HepG2 (cell line): ENCODE measurements around the gene PFKM. TPM values are rescaled to one million over a fixed set of nuclear protein-coding genes. Genes with fewer than 3 reads are reported as not detected.

ENCODE experiments used
- ATAC-seq: fragments of 200-7000 bp; cut with Tn5 transposase; 3 replicates; pipeline ENCODE4 v1.9.1; 2020; ENCODE audit warnings: mild to moderate bottlenecking, moderate library complexity
- BruUV-seq: library from RNA; stranded (reverse); fragments of 400-500 nt; replicated peaks from 2 replicates; lab custom pipeline; 2021; lab: Mats Ljungman, UMichigan
- CTCF ChIA-PET: fragments of 300-600 bp; formaldehyde crosslinking; extraction: SDS; loops from one replicate; lab custom pipeline; 2021; ENCODE audit warnings: low total read pairs, inconsistent platforms, low intra/inter-chr PET ratio; lab: Yijun Ruan, JAX
- POLR2A ChIA-PET: fragments of 350-600 bp; sonication (Branson Sonifier 250); formaldehyde crosslinking; loops from one replicate; lab custom pipeline; 2020; ENCODE audit warnings: antibody characterized with exemption, inconsistent platforms; lab: Yijun Ruan, JAX
- DNase-seq: peaks from one replicate; pipeline ENCODE4 v3.0.0-alpha.2; 2015; ENCODE audit warnings: low spot score
- FAIRE-seq: peaks from 3 replicates; lab custom pipeline; 2011; peaks lifted over from hg19 to GRCh38; lab: Jason Lieb, UNC
- H2AFZ ChIP-seq: one replicate; pipeline ENCODE4 v1.6.1; 2011; ENCODE audit warnings: low read length, inconsistent platforms
- H3K27ac ChIP-seq: fragments of 300-600 bp; 3 replicates; pipeline ENCODE4 v1.8.0; 2011; ENCODE audit warnings: mixed run types, mild to moderate bottlenecking, mixed read lengths, low read length, inconsistent platforms; ENCODE audit not compliant: insufficient read depth; ENCODE audit errors: extremely low read length
- H3K27me3 ChIP-seq, 2 experiments: fragments of 200-600 bp in 1 of 2; 2 replicates in 1 of 2; 3 replicates in 1 of 2; pipeline versions ENCODE4 v1.6.0 to v1.8.0; 2011; ENCODE audit warnings: low read length in 2 of 2, mild to moderate bottlenecking in 2 of 2, moderate library complexity in 2 of 2, inconsistent platforms in 1 of 2; ENCODE audit not compliant: insufficient read depth in 2 of 2, control insufficient read depth in 1 of 2
- H3K36me3 ChIP-seq, 2 experiments: fragments of 200-600 bp in 1 of 2; replicated peaks in 1 of 2; 2 replicates in 1 of 2; 3 replicates in 1 of 2; pipeline versions ENCODE4 v1.5.1 to v1.8.0; 2011; ENCODE audit warnings: low read length in 2 of 2, inconsistent platforms in 1 of 2; ENCODE audit not compliant: insufficient read depth in 2 of 2, control insufficient read depth in 1 of 2
- H3K4me1 ChIP-seq: 2 replicates; pipeline ENCODE4 v1.5.1; 2012; ENCODE audit warnings: low read length, inconsistent platforms; ENCODE audit not compliant: insufficient read depth
- H3K4me2 ChIP-seq: 2 replicates; pipeline ENCODE4 v1.6.0; 2011; ENCODE audit warnings: low read depth, low read length, inconsistent platforms
- H3K4me3 ChIP-seq, 3 experiments: fragments of 200-600 bp in 1 of 3; sonication (generic), shearing (Covaris generic) in 1 of 3; replicated peaks in 1 of 3; 2 replicates each; pipeline ENCODE4 v1.5.1; 2011 to 2016; ENCODE audit warnings: low read length in 3 of 3, inconsistent platforms in 2 of 3, low read depth in 2 of 3, mild to moderate bottlenecking in 2 of 3, control low read depth in 1 of 3, mixed read lengths in 1 of 3; ENCODE audit not compliant: insufficient read depth in 1 of 3
- H3K79me2 ChIP-seq: one replicate; pipeline ENCODE4 v1.6.1; 2011; ENCODE audit warnings: low read length, inconsistent platforms; ENCODE audit not compliant: insufficient read depth
- H3K9ac ChIP-seq: 2 replicates; pipeline ENCODE4 v1.6.0; 2011; ENCODE audit warnings: mild to moderate bottlenecking, low read depth, low read length, inconsistent platforms; ENCODE audit not compliant: insufficient read depth
- H3K9me3 ChIP-seq: 2 replicates; pipeline ENCODE4 v1.5.1; 2012; ENCODE audit warnings: mild to moderate bottlenecking, low read length
- H4K20me1 ChIP-seq: 2 replicates; pipeline ENCODE4 v1.6.0; 2011; ENCODE audit warnings: inconsistent platforms, mild to moderate bottlenecking, low read length, moderate library complexity; ENCODE audit not compliant: insufficient read depth
- ASH2L ChIP-seq: fragments of 300-600, 200-600 bp; sonication (generic); IDR thresholded peaks from 2 replicates; pipeline ENCODE4 v1.7.0; 2017; ENCODE audit warnings: low read depth, mild to moderate bottlenecking, moderate library complexity, mixed read lengths, low read length; ENCODE audit not compliant: insufficient read length
- FOXO4 ChIP-seq: sonication (generic); formaldehyde crosslinking; conservative IDR thresholded peaks from 2 replicates; pipeline ENCODE4 v1.8.1; 2023; ENCODE audit warnings: missing genetic modification reagents
- HOXA3 ChIP-seq: sonication (generic); formaldehyde crosslinking; IDR thresholded peaks from 2 replicates; pipeline ENCODE4 v1.5.0; 2020; ENCODE audit warnings: missing genetic modification reagents
- MTA3 ChIP-seq: sonication (generic); formaldehyde crosslinking; IDR thresholded peaks from 2 replicates; pipeline ENCODE4 v1.4.0; 2020; ENCODE audit warnings: missing genetic modification reagents
- NFYC ChIP-seq: IDR thresholded peaks from 2 replicates; pipeline ENCODE4 v1.6.1; 2016; ENCODE audit warnings: missing genetic modification reagents, missing compliant biosample characterization
- PRDM15 ChIP-seq: sonication (generic); formaldehyde crosslinking; IDR thresholded peaks from 2 replicates; pipeline ENCODE4 v1.4.0; 2020; ENCODE audit warnings: missing genetic modification reagents
- RARG ChIP-seq: sonication (generic); formaldehyde crosslinking; IDR thresholded peaks from 2 replicates; pipeline ENCODE4 v1.4.0; 2020; ENCODE audit warnings: low read depth, mild to moderate bottlenecking, missing genetic modification reagents
- SIX4 ChIP-seq: sonication (generic); formaldehyde crosslinking; IDR thresholded peaks from 2 replicates; pipeline ENCODE4 v1.4.0; 2020; ENCODE audit warnings: missing genetic modification reagents
- STAG1 ChIP-seq: sonication (generic); formaldehyde crosslinking; IDR thresholded peaks from 2 replicates; pipeline ENCODE4 v1.4.0; 2020; ENCODE audit warnings: missing genetic modification reagents
- SUZ12 ChIP-seq: fragments of 150-350 bp; IDR thresholded peaks from 2 replicates; pipeline ENCODE4 v1.6.1; 2014; ENCODE audit warnings: low read depth, low read length
- TEAD2 ChIP-seq: sonication (generic); formaldehyde crosslinking; IDR thresholded peaks from 2 replicates; pipeline ENCODE4 v1.9.0; 2021; ENCODE audit warnings: missing genetic modification reagents
- TP53 ChIP-seq: sonication (generic); formaldehyde crosslinking; conservative IDR thresholded peaks from 2 replicates; pipeline ENCODE4 v1.4.0; 2020; ENCODE audit warnings: missing genetic modification reagents
- ZNF101 ChIP-seq: sonication (generic); formaldehyde crosslinking; IDR thresholded peaks from 2 replicates; pipeline ENCODE4 v1.4.0; 2020; ENCODE audit warnings: mild to moderate bottlenecking, low read depth, missing genetic modification reagents, borderline replicate concordance
- ZNF746 ChIP-seq: sonication (generic); formaldehyde crosslinking; IDR thresholded peaks from 2 replicates; pipeline ENCODE4 v1.8.0; 2022; ENCODE audit warnings: mild to moderate bottlenecking, missing genetic modification reagents
- ZNF776 ChIP-seq: sonication (generic); formaldehyde crosslinking; IDR thresholded peaks from 2 replicates; pipeline ENCODE4 v1.4.0; 2020; ENCODE audit warnings: mild to moderate bottlenecking, missing genetic modification reagents
- WGBS: methylation state at CpG from one replicate; pipeline ENCODE4 v1.1.6; 2017; ENCODE audit warnings: low lambda C conversion rate; 5-methylcytosine and 5-hydroxymethylcytosine counted together
- in situ Hi-C: cut with HindIII; loops from 2 replicates; pipeline ENCODE4 v1.10.0; 2017; ENCODE audit warnings: low pct_unique_long_range_greater_than_20kb; ENCODE audit not compliant: extremely low pct_ligation_motif_present
- intact Hi-C: fragments of 100-400 bp; cut with micrococcal nuclease; formaldehyde crosslinking; loops from one replicate; pipeline ENCODE4 v1.10.0; 2022; ENCODE audit not compliant: unreplicated experiment
- polyA plus RNA-seq, 8 experiments: library from polyadenylated mRNA; depleted of rRNA in 3 of 8; stranded (reverse) in 7 of 8; unstranded in 1 of 8; fragments of >200 nt; fragmentation: Illumina TruSeq in 4 of 8; extraction: Trizol in 4 of 8; gene quantifications; 2 replicates each; pipeline versions ENCODE4 v1.2.1 to v1.2.3, GENCODE V29; 2011 to 2016; ENCODE audit warnings: low read depth in 4 of 8, missing spikeins in 1 of 8, mixed read lengths in 1 of 8; ENCODE audit not compliant: insufficient read depth in 1 of 8
- total RNA-seq, 5 experiments: library from RNA; depleted of rRNA; stranded (reverse); fragments of >200 nt; fragmentation: Illumina TruSeq; extraction: Trizol; gene quantifications; 2 replicates each; pipeline ENCODE4 v1.2.3, GENCODE V29; 2016; ENCODE audit warnings: low read depth in 1 of 5

Gene PFKM
- total and polyA plus RNA-seq, 2 of the 13 experiments (the other 11 are each of a cell fraction or from before 2014, with no cell fraction given): 1.9 to 2.4 TPM

- no peak for TF ChIP-seq NFYC (CRISPR knock-in tag)
- TF ChIP-seq PRDM15 (CRISPR knock-in tag): no peak
- no peak for TF ChIP-seq ZNF776 (CRISPR knock-in tag)
- no peak for TF ChIP-seq RARG (CRISPR knock-in tag)
- no peak for TF ChIP-seq MTA3 (CRISPR knock-in tag)
- no peak for TF ChIP-seq ASH2L
Observed at GRCh38 chr12:48080821-48081220, 38.3 kb upstream of the PFKM start (continued).

GRCh38 chr12:48084066-48084465, 35.1 kb upstream of the PFKM start:
- TF ChIP-seq ZNF746 (CRISPR knock-in tag): no peak
- TF ChIP-seq SUZ12: no peak
- peak; percentile 32 for TF ChIP-seq STAG1 (CRISPR knock-in tag)
- no peak for TF ChIP-seq SIX4
- no peak for TF ChIP-seq TP53 (CRISPR knock-in tag)
- no peak for TF ChIP-seq FOXO4 (CRISPR knock-in tag)
- no peak for TF ChIP-seq TEAD2 (CRISPR knock-in tag)
- TF ChIP-seq HOXA3 (CRISPR knock-in tag): no peak
- no peak for TF ChIP-seq ZNF101 (CRISPR knock-in tag)
- Histone ChIP-seq H3K27ac (no peak overlapping the region), H3K4me2 (no peak overlapping the region), H3K9me3 (no peaks in the 10 kb centered on the region), H3K4me1 (no peaks in the 10 kb centered on the region), H2AFZ (no peak overlapping the region), H3K4me3 (no peak overlapping the region), H3K9ac (no peak overlapping the region), H3K27me3 (no peaks in the 10 kb centered on the region), H3K36me3 (peaks cover 9 to 43% of the 10 kb centered on the region in 2 experiments), H4K20me1 (no peaks in the 10 kb centered on the region), H3K79me2 (no peaks in the 10 kb centered on the region)
- ATAC-seq: no peak
- CTCF ChIA-PET: interaction anchor here (1.2 to 1.4 kb wide), 2 partner anchors 81 to 106 kb away, joined by 5 to 6 read pairs; no protein-coding TSS in a partner anchor
- intact Hi-C loops (loop anchor here (1.0 kb wide), 1 partner anchor 81 kb away; no protein-coding TSS in a partner anchor), in situ Hi-C loops (loop anchor here (10.0 kb wide), 1 partner anchor 81 kb away; no protein-coding TSS in a partner anchor)
- POLR2A ChIA-PET: no interaction called here
- no peak for DNase-seq
- BruUV-seq: no TSS peak
- 100% methylated on average over 1 of the region's 1 CpG for WGBS
- no peak for FAIRE-seq
